Transverse colon (tissue), 4 donors: ENCODE measurements around the gene PRDM8. TPM values are rescaled to one million over a fixed set of nuclear protein-coding genes. Genes with fewer than 3 reads are reported as not detected.

Source experiments
- DNase-seq: peaks from one replicate; pipeline ENCODE4 v3.0.0-alpha.2; 2019
- H3K27ac ChIP-seq, 4 donors: fragments of 200-600 bp; sonication (generic); 2 replicates each; pipeline ENCODE4 v1.5.1; 2016 to 2018; ENCODE audit warnings: inconsistent platforms in 4 of 4
- H3K27me3 ChIP-seq: fragments of 200-600 bp; sonication (generic); 2 replicates; pipeline ENCODE4 v1.5.1; 2017; ENCODE audit warnings: inconsistent platforms
- H3K36me3 ChIP-seq, 4 donors: fragments of 200-600 bp; sonication (generic); 2 replicates each; pipeline ENCODE4 v1.5.1; 2017 to 2019; ENCODE audit warnings: inconsistent platforms in 4 of 4
- H3K4me1 ChIP-seq, 4 donors: fragments of 200-600 bp; sonication (generic); 2 replicates each; pipeline ENCODE4 v1.5.1; 2017 to 2020; ENCODE audit warnings: inconsistent platforms in 4 of 4
- H3K4me3 ChIP-seq, 4 donors: fragments of 200-600 bp; sonication (generic); 1 replicate in 1 of 4; 2 replicates in 3 of 4; pipeline versions ENCODE4 v1.5.1 to v1.6.1; 2017 to 2019; ENCODE audit warnings: inconsistent platforms in 4 of 4
- H3K9me3 ChIP-seq, 2 donors: fragments of 200-600 bp; sonication (generic); 2 replicates each; pipeline ENCODE4 v1.5.1; 2017 to 2019; ENCODE audit warnings: inconsistent platforms in 2 of 2
- EP300 ChIP-seq: sonication (generic); formaldehyde crosslinking; IDR thresholded peaks from one replicate; pipeline ENCODE4 v1.6.1; 2017; ENCODE audit warnings: antibody characterized with exemption, low read depth
- POLR2A ChIP-seq: fragments of 450-650 bp; IDR thresholded peaks from one replicate; pipeline ENCODE4 v1.6.1; 2016; ENCODE audit warnings: antibody characterized with exemption, mild to moderate bottlenecking, moderate library complexity
- POLR2AphosphoS5 ChIP-seq, 3 donors: sonication (generic); formaldehyde crosslinking; IDR thresholded peaks; one replicate each; pipeline ENCODE4 v1.6.1; 2016; ENCODE audit warnings: antibody characterized with exemption in 3 of 3
- WGBS, 2 donors: methylation state at CpG; one replicate each; pipeline ENCODE4 v1.1.5; 2018; ENCODE audit warnings: low coverage in 1 of 2; 5-methylcytosine and 5-hydroxymethylcytosine counted together
- in situ Hi-C, 4 donors: fragments of 200-750 bp; cut with MboI; loops; one replicate each; pipeline versions ENCODE4 v1.15.0 to v1.15.1; 2017; ENCODE audit warnings: low sequenced_read_pairs in 3 of 4, low pct_ligation_motif_present in 1 of 4, low pct_unique_long_range_greater_than_20kb in 1 of 4
- intact Hi-C: fragments of 100-400 bp; cut with DNase I; formaldehyde crosslinking; loops from one replicate; pipeline ENCODE4 v1.15.1; 2023; ENCODE audit warnings: low total_unique reads
- total RNA-seq, 4 donors: library from RNA; depleted of rRNA; stranded (reverse); fragments of >200 nt; gene quantifications; one replicate each; pipeline ENCODE4 v1.1.0, GENCODE V29; 2016
- TF ChIP-seq, protein P1 (sequence below), 5 experiments: fragments of 200-600 bp in 3 of 5; fragments of 450-650 bp in 2 of 5; sonication (generic) in 3 of 5; IDR thresholded peaks; 1 replicate in 2 of 5; 2 replicates in 3 of 5; pipeline ENCODE4 v1.5.1; 2016 to 2017; ENCODE audit warnings: antibody characterized with exemption in 5 of 5, inconsistent platforms in 3 of 5, mild to moderate bottlenecking in 2 of 5, moderate library complexity in 1 of 5

Gene PRDM8
- total RNA-seq, 4 donors from 2014 or later, result 0.20 to 5.2 (median 3.2) TPM

DNA sequence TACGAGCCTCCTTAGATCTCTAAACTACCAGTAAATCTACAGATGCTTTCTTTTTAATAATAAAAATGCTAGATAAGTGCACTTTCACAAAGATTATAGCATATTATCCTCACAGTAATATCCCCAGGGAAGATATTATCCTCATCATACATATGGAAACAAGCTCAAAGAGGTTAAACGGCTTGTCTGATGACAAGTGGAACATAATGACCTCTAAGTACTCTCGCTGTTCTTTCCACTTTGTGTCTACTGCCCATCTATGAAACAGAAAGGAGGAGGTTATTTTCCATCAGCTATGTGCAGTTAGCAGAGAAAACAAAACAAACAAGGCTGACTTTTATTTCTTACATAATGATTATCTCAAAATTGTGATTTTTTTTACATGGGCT lies 42.8 kb upstream of the PRDM8 start:
- no peak overlapping the region for H3K27ac ChIP-seq
- in situ Hi-C loops, result no loop called here
- no peaks in the 10 kb centered on the region for H3K4me1 ChIP-seq
- no peak overlapping the region for H3K4me3 ChIP-seq
- intact Hi-C loops, result no loop called here
- H3K27me3 ChIP-seq, result no peaks in the 10 kb centered on the region
- no peaks in the 10 kb centered on the region for H3K9me3 ChIP-seq
- DNase-seq, result no peak
- 80% methylated on average over 3 of the region's 3 CpGs for WGBS, 2 donors
- no peak for TF ChIP-seq POLR2AphosphoS5 (IDR thresholded peaks at IDR 0.05)
- TF ChIP-seq, protein P1, sequence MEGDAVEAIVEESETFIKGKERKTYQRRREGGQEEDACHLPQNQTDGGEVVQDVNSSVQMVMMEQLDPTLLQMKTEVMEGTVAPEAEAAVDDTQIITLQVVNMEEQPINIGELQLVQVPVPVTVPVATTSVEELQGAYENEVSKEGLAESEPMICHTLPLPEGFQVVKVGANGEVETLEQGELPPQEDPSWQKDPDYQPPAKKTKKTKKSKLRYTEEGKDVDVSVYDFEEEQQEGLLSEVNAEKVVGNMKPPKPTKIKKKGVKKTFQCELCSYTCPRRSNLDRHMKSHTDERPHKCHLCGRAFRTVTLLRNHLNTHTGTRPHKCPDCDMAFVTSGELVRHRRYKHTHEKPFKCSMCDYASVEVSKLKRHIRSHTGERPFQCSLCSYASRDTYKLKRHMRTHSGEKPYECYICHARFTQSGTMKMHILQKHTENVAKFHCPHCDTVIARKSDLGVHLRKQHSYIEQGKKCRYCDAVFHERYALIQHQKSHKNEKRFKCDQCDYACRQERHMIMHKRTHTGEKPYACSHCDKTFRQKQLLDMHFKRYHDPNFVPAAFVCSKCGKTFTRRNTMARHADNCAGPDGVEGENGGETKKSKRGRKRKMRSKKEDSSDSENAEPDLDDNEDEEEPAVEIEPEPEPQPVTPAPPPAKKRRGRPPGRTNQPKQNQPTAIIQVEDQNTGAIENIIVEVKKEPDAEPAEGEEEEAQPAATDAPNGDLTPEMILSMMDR (IDR thresholded peaks at IDR 0.05), result no peak
- no peak for TF ChIP-seq EP300
- TF ChIP-seq POLR2A, result no peak
- no peaks in the 10 kb centered on the region for H3K36me3 ChIP-seq

DNA sequence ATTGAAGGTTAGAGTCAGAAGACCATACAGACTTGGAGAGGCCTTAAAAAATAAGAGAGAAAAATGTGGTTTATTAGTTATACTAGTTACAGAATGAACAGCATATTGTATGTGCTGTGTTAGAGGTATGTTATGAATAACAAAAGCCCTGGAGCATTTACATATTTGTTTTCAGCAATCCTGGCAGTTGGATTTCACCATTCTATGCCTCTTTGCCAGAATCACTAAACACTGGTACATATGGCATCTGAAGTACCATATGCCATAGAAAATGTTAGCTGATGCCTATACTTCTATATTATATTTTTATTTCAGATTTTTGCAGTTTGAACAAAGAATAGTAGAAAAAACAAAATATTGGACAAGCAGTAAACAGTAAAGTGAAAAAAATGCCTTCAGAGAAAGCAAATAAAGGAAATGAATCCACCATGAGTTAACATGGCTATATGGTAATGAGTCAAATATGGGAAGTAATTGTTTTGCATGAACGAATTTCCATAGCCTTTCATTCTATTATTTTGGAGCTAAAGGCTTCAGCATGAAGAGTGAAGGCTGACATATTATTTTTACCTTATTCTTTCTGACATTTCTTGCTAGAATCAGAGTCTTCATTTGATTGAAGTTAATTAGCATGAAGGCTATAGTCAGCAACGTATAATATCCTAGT lies 41.9 kb upstream of the PRDM8 start:
- 58 to 63% methylated on average over 2 of the region's 2 CpGs for WGBS, 2 donors
- intact Hi-C loops, result no loop called here
- no peak for DNase-seq
- Histone ChIP-seq H3K4me1 (no peaks in the 10 kb centered on the region), H3K36me3 (no peaks in the 10 kb centered on the region), H3K9me3 (no peaks in the 10 kb centered on the region), H3K27me3 (no peaks in the 10 kb centered on the region), H3K4me3 (no peak overlapping the region), H3K27ac (no peak overlapping the region)
- in situ Hi-C loops, result no loop called here
- no peak for TF ChIP-seq EP300
- TF ChIP-seq POLR2A, result no peak
- no peak for TF ChIP-seq POLR2AphosphoS5 (IDR thresholded peaks at IDR 0.05)
- TF ChIP-seq, protein P1 (IDR thresholded peaks at IDR 0.05), result no peak

DNA sequence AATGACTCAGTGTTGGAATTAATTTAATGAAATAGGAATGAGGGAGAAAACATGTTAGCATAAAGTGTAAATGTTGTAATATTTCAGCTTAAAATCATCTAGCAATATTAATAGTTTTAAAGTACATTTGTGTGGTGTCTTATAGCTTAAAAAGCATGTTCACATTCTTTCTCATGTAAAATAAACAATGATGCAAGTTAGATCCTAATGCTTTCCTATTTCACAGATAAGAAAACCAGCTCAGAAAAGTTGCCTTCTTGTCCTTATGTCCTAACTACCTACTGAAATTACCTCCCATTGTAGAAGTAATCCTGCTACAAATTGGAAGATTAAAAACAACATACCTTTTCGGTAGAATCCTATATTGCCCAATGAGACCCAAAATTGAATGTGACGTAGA lies 40.9 kb upstream of the PRDM8 start:
- Histone ChIP-seq H3K9me3 (no peaks in the 10 kb centered on the region), H3K4me3 (no peak overlapping the region), H3K36me3 (no peaks in the 10 kb centered on the region), H3K27ac (no peak overlapping the region), H3K4me1 (no peaks in the 10 kb centered on the region), H3K27me3 (no peaks in the 10 kb centered on the region)
- intact Hi-C loops (no loop called here), in situ Hi-C loops (no loop called here)
- 88 to 98% methylated on average over 2 of the region's 2 CpGs for WGBS, 2 donors
- DNase-seq, result no peak
- TF ChIP-seq, protein P1 (IDR thresholded peaks at IDR 0.05), result no peak
- no peak for TF ChIP-seq POLR2A
- TF ChIP-seq POLR2AphosphoS5 (IDR thresholded peaks at IDR 0.05), result no peak
- no peak for TF ChIP-seq EP300

DNA sequence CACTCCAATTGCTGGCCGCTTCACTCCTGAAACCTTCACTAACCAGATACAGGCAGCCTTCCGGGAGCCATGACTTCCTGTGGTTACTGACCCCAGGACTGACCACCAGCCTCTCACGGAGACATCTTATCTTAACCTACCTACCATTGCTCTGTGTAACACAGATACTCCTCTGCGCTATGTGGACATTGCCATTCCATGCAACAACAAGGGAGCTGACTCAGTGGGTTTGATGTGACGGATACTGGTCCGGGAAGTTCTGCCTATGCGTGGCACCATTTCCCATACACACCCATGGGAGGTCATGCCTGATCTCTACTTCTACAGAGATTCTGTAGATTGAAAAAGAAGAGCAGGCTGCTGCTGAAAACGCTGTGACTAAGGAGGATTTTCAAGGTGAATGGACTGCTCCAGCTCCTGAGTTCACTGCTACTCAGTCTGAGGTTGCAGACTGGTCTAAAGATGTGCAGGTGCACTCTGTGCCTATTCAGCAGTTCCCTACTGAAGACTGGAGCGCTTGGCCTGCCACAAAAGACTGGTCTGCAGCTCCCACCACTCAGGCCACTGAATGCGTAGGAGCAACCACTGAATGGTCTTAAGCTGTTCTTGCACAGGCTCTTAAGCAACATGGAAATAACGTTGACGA lies 35.8 kb upstream of the PRDM8 start:
- Histone ChIP-seq H3K27me3 (no peaks in the 10 kb centered on the region), H3K4me3 (no peak overlapping the region), H3K9me3 (no peaks in the 10 kb centered on the region), H3K4me1 (no peaks in the 10 kb centered on the region), H3K36me3 (no peaks in the 10 kb centered on the region), H3K27ac (no peak overlapping the region)
- TF ChIP-seq EP300 (no peak), POLR2AphosphoS5 (IDR thresholded peaks at IDR 0.05) (no peak), POLR2A (no peak)
- TF ChIP-seq, protein P1 (IDR thresholded peaks at IDR 0.05), result no peak
- WGBS, 2 donors, result 87% methylated on average over 7 to 12 of the region's 12 CpGs
- intact Hi-C loops, result no loop called here
- DNase-seq, result no peak
- in situ Hi-C loops, result no loop called here
